H1 (cell line): ENCODE measurements around the gene RPS6KA5. TPM values are rescaled to one million over a fixed set of nuclear protein-coding genes. Genes with fewer than 3 reads are reported as not detected.

Source experiments
- BCL11A ChIP-seq, 2 experiments: IDR thresholded peaks; one replicate each; pipeline ENCODE4 v1.6.1; 2011; ENCODE audit warnings: low read depth in 2 of 2, low read length in 2 of 2, mild to moderate bottlenecking in 2 of 2
- CHD1 ChIP-seq: IDR thresholded peaks from 2 replicates; pipeline ENCODE4 v1.6.1; 2012; ENCODE audit warnings: low read depth, low read length, improper control_type of control experiment
- CHD7 ChIP-seq: fragments of 300-600 bp; sonication (generic); IDR thresholded peaks from 2 replicates; pipeline ENCODE4 v1.7.1; 2012; ENCODE audit warnings: low read length, moderate library complexity, mild to moderate bottlenecking, inconsistent platforms; ENCODE audit not compliant: insufficient replicate concordance
- CTCF ChIP-seq, 3 experiments: IDR thresholded peaks; 1 replicate in 2 of 3; 2 replicates in 1 of 3; pipeline versions ENCODE4 v1.5.1 to v1.6.1; 2011; ENCODE audit warnings: low read length in 3 of 3, mild to moderate bottlenecking in 3 of 3, inconsistent platforms in 2 of 3, low read depth in 1 of 3, moderate library complexity in 1 of 3; ENCODE audit not compliant: insufficient read depth in 1 of 3; ENCODE audit errors: control extremely low read depth in 1 of 3
- GTF2F1 ChIP-seq: IDR thresholded peaks from 2 replicates; pipeline ENCODE4 v1.6.1; 2012; ENCODE audit warnings: low read depth, low read length, improper control_type of control experiment, borderline replicate concordance
- MAX ChIP-seq: IDR thresholded peaks from 2 replicates; pipeline ENCODE4 v1.6.1; 2012; ENCODE audit warnings: inconsistent platforms
- SP1 ChIP-seq: IDR thresholded peaks from 2 replicates; pipeline ENCODE4 v1.6.1; 2011; ENCODE audit warnings: low read depth, low read length
- SUZ12 ChIP-seq: fragments of 200-600 bp; sonication (generic); IDR thresholded peaks from 2 replicates; pipeline ENCODE4 v1.6.1; 2012; ENCODE audit warnings: mild to moderate bottlenecking, inconsistent platforms, low read length, moderate library complexity, mixed read lengths
- polyA plus RNA-seq, 7 experiments: library from polyadenylated mRNA; depleted of rRNA in 3 of 7; stranded (reverse) in 5 of 7; unstranded in 2 of 7; fragments of >200 nt in 5 of 7; fragments of 200-250 nt in 2 of 7; gene quantifications; 1 replicate in 5 of 7; 2 replicates in 1 of 7; 4 replicates in 1 of 7; pipeline versions ENCODE4 v1.2.1 to v1.2.3, GENCODE V29; 2011 to 2013; ENCODE audit warnings: missing spikeins in 2 of 7, mixed read lengths in 2 of 7
- total RNA-seq: library from RNA; stranded (reverse); fragmentation: NEBNext Ultra II Directional; extraction: Animal tissue kit (Norgen Biotek cat#: 25700); gene quantifications from 2 replicates; pipeline ENCODE4 v1.2.1, GENCODE V29; 2021

The RPS6KA5 gene
- total and polyA plus RNA-seq, 2 of the 8 experiments (the other 6 are each of a cell fraction or from before 2014, with no cell fraction given), result 0.85 to 3.1 TPM

GRCh38 chr14:91012045-91012444 lies 48.4 kb downstream of the RPS6KA5 start (continued):
- TF ChIP-seq CTCF (IDR thresholded peaks at IDR 0.05; ENCODE audit: control extremely low read depth in 1 of 3, insufficient read depth in 1 of 3, low read depth in 1 of 3, low read length in 3 of 3), result no peak
- no peak for TF ChIP-seq SP1
- no peak for TF ChIP-seq CHD1
- no peak for TF ChIP-seq BCL11A (IDR thresholded peaks at IDR 0.05; ENCODE audit: low read depth in 2 of 2, low read length in 2 of 2)
- no peak for TF ChIP-seq CHD7
- TF ChIP-seq SUZ12, result no peak
- no peak for TF ChIP-seq GTF2F1
- no peak for TF ChIP-seq MAX
